ENCODE results near the gene MARCHF7.
"Not testable (repeated sequence)": the region's sequence is repeated elsewhere in the genome, so short reads cannot be mapped to it uniquely, and the experiment has no call there.

Gene MARCHF7

GRCh38 chr2:159712143-159712928 lies at the start of gene MARCHF7:
Gene MARCHF7, plus strand, starts transcription at chr2:159712506. Its CDS starts 16,517 bp downstream, at chr2:159729023.
- peak within 1 kb of the TSS; percentile 92 for H3K4me3 ChIP-seq (ENCODE audit: low read depth, low read length)
- TF ChIP-seq CTCF (IDR thresholded peaks at IDR 0.05; ENCODE audit: low read depth, low read length) = 0 out of 2 replicates have a peak, but pooled peaks have one; percentile 25

- not testable (repeated sequence) for H3K4me3 ChIP-seq (ENCODE audit: low read depth, low read length)
Observed at GRCh38 chr2:159667423-159667822, 44.9 kb upstream of the MARCHF7 start.

- no peak for TF ChIP-seq CTCF (IDR thresholded peaks at IDR 0.05; ENCODE audit: low read depth, low read length)
- H3K4me3 ChIP-seq (ENCODE audit: low read depth, low read length) = no peak overlapping the region
Observed at GRCh38 chr2:159671047-159671446, 41.3 kb upstream of the MARCHF7 start.

GRCh38 chr2:159677654-159678053 lies 34.7 kb upstream of the MARCHF7 start:
- no peak for TF ChIP-seq CTCF (IDR thresholded peaks at IDR 0.05; ENCODE audit: low read depth, low read length)
- H3K4me3 ChIP-seq (ENCODE audit: low read depth, low read length) = no peak overlapping the region

GRCh38 chr2:159680692-159681091 lies 31.6 kb upstream of the MARCHF7 start:
- no peak overlapping the region for H3K4me3 ChIP-seq (ENCODE audit: low read depth, low read length)
- TF ChIP-seq CTCF (IDR thresholded peaks at IDR 0.05; ENCODE audit: low read depth, low read length) = no peak

GRCh38 chr2:159683817-159684216 lies 28.5 kb upstream of the MARCHF7 start:
- TF ChIP-seq CTCF (IDR thresholded peaks at IDR 0.05; ENCODE audit: low read depth, low read length) = no peak
- H3K4me3 ChIP-seq (ENCODE audit: low read depth, low read length) = no peak overlapping the region

- no peak overlapping the region for H3K4me3 ChIP-seq (ENCODE audit: low read depth, low read length)
- TF ChIP-seq CTCF (IDR thresholded peaks at IDR 0.05; ENCODE audit: low read depth, low read length) = no peak
Observed at GRCh38 chr2:159684796-159685195, 27.5 kb upstream of the MARCHF7 start.
